IPS-NIHi7 (cell line): Measurements from ENCODE around the gene WIF1.

Experiments
- DNase-seq: peaks from one replicate; pipeline ENCODE4 v3.0.0; 2012; ENCODE audit warnings: mixed read lengths; ENCODE audit errors: extremely low spot score

Gene WIF1, protein sequence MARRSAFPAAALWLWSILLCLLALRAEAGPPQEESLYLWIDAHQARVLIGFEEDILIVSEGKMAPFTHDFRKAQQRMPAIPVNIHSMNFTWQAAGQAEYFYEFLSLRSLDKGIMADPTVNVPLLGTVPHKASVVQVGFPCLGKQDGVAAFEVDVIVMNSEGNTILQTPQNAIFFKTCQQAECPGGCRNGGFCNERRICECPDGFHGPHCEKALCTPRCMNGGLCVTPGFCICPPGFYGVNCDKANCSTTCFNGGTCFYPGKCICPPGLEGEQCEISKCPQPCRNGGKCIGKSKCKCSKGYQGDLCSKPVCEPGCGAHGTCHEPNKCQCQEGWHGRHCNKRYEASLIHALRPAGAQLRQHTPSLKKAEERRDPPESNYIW

DNA sequence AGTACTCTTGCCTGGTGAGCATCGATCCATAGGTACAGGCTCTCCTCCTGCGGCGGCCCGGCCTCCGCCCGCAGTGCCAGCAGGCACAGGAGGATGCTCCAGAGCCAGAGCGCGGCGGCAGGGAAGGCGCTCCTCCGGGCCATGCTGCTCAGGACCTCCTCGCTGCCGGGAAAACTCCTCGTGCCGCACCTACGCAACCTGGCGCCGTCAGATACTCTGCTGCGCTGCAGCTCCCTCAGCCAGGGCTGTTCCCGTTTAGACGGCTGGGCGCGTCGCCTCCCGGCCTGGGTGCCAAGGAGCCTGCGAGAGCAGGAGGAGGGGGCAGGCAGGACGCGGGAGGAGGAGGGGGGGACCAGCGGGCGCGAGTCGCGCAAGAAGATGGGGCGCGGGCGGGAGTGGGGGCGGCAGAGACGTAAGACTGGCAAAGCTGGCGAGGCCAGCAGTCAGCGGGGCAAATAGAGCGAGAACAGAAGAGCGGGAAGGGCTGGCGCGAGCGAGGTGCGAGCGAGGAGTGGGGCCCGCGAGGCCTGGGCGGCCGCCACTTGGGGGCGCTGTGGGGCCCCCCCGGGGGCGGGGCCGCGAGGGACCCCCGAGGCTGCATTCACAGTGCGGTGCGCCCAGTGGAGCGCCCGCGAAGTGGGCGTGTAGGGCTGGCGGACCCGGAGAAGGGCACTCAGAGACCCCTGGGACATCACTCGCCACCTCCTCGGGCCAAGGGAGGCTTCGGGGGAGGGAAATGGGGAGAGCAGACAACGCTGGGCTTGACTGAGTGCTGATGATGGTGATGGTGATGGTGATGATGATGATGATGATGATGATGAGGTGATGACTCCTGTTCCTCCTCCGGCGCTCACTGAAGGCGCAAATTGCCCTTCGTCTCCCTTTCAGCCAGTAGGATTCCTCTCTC, at the start of gene WIF1:
TSS of gene WIF1 (minus strand) at position 257 of the 907 bp plus-strand sequence. CDS start at position 143, 114 bp downstream.
- peak; percentile 72 for DNase-seq

DNA sequence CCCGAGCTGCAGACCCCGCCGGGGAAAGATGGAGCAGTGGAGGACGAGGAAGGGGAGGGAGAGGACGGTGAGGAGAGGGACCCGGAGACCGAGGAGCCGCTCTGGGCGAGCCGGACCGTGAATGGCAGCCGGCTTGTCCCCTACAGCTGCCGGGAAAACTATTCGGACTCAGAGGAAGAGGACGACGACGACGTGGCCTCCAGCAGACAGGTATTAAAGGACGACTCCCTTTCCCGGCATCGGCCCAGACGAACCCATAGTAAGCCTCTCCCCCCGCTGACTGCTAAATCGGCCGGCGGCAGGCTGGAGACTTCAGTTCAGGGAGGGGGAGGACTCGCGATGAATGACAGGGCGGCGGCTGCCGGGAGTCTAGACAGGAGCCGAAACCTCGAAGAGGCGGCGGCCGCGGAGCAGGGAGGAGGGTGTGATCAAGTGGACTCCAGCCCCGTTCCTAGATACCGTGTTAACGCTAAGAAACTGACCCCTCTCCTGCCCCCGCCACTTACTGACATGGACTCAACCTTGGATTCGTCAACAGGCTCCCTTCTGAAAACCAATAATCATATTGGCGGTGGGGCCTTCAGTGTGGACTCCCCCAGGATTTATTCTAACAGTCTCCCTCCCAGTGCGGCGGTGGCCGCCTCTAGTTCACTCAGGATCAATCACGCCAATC, 49.2 kb upstream of the WIF1 start:
- DNase-seq, result peak; percentile 77

DNA sequence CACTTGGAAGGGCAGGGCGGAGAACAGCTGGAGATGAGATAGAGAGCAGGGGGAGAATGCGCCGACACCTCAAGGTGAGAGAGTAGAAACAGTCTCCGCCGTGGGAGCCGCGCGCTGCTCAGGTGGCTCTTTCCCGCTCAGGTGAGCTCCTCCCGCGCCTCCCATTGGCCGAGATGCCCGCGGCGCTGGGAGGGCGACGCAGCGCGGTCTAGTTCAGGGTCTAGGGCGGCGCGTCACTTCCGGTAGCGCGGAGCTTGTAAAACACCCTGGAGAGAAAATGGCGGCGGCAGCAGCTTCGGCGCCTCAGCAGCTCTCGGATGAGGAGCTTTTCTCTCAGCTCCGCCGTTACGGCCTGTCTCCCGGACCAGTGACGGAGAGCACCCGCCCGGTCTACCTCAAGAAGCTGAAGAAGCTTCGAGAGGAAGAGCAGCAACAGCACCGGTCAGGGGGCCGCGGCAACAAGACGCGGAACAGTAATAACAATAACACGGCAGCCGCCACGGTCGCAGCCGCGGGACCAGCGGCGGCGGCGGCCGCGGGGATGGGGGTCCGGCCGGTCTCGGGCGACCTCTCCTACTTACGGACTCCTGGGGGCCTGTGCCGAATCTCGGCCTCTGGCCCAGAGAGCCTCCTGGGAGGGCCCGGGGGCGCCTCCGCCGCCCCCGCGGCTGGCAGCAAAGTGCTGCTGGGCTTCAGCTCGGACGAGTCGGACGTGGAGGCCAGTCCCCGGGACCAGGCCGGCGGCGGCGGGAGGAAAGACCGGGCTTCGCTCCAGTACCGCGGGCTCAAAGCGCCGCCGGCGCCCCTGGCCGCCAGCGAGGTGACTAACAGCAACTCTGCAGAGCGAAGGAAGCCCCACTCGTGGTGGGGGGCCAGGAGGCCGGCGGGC, 48.5 kb upstream of the WIF1 start, which contains the start of gene LEMD3:
TSS of gene LEMD3 (plus strand) at position 264 of the 889 bp plus-strand sequence. CDS start at position 278, 14 bp downstream.
- peak; percentile 98 for DNase-seq

DNA sequence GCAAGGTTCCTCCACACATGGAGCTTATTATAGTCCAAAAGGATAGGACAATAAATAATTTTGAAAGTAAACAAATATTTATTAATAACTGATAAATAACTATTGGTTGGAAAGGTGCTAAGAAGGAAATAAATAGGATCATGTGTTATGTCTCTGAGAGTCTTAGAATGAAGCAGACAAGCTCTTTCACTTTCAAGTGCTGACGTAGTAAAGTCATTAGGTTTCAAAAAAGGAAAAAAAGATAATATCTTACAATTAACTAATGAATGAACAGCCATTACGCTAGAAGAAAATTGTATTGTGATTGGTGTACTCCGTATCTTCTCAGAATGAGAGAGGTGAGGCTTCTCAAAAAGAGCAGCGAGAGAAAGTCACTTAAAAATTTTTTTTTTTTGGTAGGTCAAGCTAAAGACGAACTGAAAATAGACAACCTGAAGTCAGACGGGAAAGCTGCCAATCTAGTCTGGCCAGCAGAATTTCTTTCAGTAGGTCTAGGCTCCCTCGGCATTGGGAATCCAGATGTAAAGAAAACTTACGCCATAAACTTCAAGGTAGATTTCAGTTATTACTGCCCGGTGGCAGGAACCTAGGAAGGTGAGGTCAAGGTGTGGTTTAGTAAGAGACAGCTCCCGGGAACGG, 47.7 kb upstream of the WIF1 start:
- no peak for DNase-seq

DNA sequence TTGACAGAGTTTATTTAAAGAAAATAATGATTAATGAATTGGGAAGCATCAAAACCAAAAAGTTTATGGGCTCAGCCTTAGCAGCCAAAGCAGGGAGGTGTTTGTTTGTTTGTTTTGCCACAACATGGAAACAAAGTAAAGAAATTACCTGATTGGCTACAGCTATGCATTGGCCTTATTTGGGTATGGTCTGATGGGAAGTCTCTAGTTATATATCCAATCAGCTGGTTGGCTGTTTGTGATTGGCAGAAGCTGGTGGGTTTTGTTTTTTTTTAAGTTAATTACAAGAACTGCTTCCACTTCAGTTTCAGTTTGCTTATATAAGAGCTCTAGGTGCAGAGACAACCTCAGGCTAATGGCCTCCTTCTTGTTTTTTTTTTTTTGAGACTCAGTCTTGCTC, 43.7 kb upstream of the WIF1 start:
- DNase-seq, result no peak

DNA sequence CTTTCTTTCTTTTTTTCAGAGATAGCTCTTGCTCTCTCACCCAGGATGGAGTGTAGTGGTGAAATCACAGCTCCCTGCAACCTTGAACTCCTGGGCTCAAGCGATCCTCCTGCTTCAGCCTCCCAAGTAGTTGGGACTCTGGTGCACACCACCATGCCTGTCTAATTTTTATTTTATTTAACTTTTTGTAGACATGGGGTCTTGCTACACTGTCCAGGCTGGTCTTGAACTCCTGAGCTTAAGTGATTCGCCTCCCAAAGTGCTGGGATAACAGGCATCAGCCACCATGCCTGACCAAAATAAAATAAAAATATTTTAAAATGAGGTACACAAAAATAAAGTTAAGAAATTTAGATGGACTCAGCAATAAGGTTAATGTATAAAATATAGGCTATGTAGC, 43.1 kb upstream of the WIF1 start:
- no peak for DNase-seq

DNA sequence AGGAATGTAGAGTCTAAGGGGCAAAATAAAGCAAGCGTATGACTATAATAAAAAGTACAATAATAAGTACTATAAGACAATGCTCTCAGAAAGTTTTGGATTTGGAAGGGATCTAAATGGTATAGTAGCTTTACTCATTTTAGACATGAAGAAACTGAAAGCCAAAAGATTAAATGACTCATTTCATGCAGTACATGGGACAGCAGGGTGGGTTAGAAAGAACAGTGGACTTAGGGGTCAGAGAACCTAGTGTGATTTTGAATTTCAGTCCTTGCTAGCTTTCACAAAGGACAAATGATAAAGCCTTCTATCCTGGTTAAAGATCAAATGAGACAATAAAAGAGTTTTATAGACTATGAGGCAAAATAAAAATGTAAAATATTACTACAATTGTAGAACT, 41.5 kb upstream of the WIF1 start:
- DNase-seq, result no peak

DNA sequence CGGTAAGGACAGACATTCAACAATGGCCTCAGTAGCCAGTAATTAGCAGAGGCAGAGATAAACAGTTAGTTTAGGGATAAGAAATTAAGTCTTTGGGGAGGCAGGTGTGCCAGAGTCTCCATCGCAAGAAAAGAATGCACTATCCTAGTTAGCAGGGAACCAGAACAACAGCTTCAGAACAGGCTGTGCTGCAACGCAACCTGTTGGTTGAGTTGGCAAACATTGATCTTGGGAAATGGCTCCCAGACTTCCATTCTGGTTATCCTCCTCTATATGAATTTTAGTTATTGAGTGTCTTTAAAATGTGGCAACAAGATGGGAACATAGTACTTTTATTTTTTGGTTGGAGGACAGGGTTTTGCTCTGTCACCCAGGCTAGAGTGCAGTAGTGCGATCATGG, 36.0 kb upstream of the WIF1 start:
- DNase-seq, result no peak

DNA sequence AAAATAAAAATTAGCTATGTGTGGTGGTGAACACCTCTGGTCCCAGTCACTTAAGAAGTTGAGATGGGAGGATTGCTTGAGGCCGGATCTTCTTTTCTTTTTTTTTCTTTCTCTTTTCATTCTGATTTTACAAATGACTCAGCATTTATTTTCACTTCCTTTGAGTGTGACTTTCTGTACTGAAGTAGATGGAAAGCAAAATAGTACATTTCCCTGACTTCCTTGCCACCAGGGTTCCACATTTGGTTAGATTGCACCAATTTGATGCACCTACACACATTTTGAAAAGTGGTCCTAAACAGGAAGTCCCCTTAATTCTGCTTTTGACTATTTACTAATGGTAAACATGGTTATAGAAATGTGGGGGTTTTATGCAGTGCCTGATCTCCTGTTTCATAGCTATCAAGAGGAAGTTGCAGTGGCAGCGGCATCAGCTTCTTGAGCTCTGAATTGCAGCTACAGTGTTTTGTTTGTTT, 35.3 kb upstream of the WIF1 start:
- DNase-seq, result no peak

DNA sequence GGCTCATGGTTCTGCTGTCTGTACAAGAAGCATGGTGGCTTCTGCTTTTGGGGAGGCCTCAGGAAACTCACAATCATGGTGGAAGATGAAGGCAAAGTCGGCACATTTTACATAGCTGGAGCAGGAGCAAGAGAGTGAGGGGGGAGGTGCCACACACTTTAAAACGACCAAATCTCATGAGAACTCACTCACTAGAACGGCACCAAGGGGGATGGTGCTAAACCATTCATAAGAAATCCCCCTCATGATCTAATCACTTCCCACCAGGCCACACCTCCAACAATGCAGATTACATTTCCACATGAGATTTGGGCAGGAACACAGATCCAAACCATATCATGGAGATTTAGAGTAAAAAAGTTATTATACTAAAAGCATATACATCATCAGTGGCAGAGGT, 34.7 kb upstream of the WIF1 start:
- DNase-seq, result no peak

DNA sequence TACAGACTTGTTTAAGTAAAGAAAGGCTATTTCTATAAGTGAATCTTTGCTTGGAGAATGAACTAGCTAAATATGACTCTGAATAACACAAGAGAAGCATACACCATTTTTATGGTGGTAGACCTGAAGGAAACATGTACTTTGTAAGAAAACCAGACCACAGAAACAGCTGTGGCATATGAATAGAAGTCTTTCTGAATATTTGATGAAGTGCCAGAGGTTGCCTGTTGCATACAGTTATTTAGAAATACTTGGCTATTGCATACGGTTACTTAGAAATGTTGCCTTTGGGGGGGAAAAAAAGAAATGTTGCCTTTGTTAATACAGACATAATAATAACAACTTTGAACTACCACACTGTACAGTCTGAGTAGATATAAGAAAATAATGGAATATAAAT, 31.5 kb upstream of the WIF1 start:
- DNase-seq, result no peak

DNA sequence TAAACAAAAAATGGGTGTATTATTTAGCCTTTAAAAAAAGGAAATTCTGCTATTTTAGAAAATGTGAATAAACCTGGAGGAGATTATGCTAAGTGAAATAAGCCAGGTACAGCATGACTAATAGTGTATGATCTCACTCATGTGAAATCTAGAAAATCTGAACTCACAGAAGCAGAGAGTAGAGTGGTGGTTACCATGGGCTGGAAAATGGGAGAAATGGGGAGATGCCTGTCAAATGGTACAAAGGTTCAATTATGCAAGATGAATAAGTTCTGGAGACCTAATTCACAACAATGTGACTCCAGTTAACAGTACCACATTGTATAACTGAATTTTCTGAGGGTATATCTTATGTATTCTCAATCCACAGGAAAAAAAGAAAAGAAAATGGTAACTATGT, 30.9 kb upstream of the WIF1 start:
- no peak for DNase-seq

DNA sequence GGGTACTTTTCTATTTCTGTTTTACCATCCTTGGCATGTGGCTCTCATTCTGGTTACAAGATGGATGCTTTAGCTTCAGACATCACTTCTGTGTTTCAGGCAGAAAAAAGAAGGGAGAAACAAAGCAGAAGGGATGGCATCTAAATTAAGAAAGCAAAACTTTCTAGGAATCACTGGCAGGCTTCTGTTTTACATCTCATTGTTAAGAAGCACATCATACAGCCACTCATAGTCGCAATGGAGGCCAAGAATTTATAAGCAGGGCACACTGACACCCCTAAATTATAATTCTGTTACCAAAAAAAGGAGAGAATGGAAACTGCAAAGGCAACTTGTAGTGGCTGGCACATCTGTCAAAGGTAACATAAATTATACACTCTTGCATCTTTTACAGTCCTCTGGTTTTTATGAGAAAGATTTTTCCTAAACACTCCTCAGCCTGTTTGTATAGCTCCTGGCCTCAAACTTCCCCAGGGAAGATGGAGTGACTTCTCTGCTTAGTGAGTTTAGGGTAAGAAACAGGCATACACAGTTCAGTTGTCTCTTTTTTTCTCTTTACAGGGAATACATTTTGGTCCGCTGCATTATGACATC, 26.3 kb upstream of the WIF1 start:
- no peak for DNase-seq

DNA sequence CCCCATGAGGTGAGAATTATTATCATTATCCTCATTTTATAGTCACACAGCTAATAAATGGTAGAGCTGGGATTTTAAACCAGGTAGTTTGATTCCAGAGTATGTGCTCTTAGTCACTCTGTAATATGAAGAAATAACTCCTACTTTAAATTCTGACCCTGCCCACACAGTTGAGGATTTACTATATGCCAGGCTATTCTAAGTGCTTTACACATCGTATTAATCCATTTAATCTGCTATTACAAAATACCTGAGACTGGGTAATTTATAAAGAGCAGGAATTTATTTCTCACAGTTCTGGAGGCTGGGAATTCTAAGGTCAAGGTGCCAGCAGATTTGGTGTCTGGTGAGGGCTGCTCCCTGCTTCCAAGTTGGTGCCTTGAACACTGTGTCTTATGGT, 19.6 kb upstream of the WIF1 start:
- DNase-seq, result no peak

DNA sequence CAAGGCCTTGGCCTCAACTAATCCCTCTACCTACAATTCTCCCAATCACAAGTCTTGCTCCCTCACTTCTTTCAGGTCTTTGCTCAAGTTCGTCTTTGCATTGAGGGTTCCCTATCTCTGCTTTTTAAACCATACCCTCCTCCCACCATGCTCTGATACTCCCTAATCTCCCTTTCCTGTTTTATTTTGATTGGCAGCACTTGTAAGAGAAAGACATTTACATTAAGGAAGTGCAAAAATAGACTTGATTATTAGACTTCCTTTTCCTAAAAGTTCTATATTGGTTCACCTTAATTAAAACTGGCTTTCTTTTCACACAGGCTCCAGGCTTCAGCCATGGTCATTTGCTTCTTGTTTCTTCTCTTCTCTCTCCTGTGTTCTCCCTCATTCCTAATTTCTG, 18.3 kb upstream of the WIF1 start:
- no peak for DNase-seq

DNA sequence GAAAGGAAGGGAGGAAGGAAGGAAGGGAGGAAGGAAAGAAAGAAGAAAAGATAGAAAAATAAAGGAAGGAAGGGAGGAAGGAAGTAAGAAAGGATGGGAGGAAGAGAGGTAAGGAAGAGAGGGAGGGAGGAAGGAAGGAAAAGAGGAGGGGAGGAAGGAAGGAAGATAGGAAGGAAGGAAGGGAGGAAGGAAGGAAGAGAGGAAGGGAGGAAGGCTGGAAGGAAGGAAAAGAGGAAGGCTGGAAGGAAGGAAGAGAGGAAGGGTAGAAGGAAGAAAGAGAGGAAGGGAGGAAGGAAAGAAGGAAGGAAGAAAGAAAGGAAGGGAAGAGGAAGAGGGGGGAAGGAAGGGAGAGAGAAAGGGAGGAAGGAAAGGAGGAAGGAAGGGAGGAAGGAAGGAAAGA, 12.8 kb upstream of the WIF1 start:
- no peak for DNase-seq

DNA sequence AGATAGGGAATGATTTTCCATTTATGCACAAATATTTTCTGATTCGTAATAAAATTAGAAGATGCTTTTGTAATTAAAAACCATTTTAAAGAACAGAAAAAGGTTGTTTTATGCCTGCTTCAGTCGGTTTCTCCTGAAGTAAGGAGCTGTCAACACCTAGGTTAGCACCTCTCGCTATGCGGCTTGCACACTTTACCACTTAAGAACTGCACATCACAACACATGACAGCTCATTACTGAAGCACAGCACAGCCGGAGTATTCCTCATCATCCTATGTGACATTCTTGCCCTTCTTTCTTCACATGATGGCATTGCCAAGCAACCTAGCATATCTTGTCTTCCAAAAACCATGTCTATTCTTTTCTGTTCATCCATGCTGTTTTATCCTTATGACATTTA, 5.4 kb upstream of the WIF1 start:
- no peak for DNase-seq

DNA sequence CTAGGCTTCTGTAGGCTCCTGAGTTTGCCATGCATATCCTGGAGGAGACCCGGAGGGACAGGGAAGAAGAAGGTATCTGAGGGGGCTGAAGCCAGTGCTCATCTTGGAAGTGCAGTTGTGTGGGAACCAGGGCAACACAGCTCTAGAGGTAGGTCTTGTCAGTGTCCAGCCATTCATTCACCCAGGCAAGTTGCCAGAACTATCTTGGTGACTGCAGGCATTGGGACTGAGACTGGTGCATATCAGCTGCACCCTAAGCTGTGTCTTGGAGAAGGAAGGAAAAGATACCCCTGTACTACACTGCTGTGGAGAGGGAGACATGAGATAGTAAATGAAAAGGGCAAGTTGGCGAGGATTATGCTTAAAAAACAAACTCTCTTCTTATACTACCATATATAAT, 4.9 kb upstream of the WIF1 start:
- DNase-seq, result no peak

DNA sequence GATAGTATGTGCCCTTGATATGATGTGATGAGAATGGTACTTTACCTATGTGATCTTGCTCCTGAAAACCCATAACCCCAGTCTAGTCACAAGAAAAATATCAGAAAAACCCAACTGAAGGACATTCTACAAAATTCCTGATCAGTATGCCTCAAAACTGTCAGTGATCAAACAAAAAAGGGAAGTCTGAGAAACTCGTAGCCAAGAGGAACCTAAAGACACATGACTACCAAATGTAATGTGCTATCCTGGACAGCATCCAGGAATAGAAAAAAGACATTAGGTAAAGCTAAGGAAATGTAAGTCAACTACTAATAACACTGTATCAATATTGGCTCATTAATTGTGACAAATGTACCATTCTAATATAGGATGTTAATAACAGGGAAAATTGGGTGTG, 4.1 kb upstream of the WIF1 start:
- DNase-seq, result no peak

DNA sequence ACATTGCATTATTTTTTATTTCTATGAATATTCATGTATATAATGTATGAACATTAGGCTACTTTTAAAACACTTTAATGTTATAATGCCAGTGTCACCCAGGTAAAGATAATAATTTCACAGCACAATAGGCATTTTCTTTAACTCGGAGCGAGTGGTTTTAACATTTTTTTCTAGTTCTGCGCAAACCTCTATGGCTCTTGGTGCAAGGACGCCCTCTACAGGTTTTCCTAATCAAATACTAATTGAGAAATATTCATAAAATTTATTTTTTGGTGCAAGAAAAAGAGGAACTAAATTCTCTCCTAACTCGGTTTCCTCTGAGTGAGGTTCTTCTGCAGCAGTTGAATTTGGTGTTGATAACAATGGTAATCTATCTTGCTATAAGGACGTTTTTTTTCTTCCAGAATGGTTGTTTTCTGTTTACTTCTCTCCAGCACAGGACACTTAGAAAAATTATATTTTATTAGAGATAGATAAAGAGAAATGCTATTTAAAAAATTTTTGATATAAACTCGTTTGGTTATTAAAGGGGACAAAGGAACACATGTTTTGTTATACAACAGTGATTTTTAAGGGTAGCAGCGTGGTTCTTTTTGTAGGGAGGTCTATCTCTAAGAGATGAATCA, 2.4 kb upstream of the WIF1 start:
- DNase-seq, result no peak
